H9 (cell line): ENCODE results near the gene KIF6. TPM values are rescaled to one million over a fixed set of nuclear protein-coding genes. Genes with fewer than 3 reads are reported as not detected.

Source experiments
- DNase-seq: peaks from one replicate; pipeline ENCODE4 v3.0.0-alpha.2; 2017
- H2AFZ ChIP-seq: one replicate; pipeline ENCODE4 v1.6.1; 2013; ENCODE audit warnings: mild to moderate bottlenecking, low read length, control low read depth, moderate library complexity
- H2AK5ac ChIP-seq: 2 replicates; pipeline ENCODE4 v1.6.1; 2013; ENCODE audit warnings: low read length, control low read depth, mixed read lengths; ENCODE audit not compliant: insufficient read length
- H2BK120ac ChIP-seq: one replicate; pipeline ENCODE4 v1.6.1; 2013; ENCODE audit warnings: low read depth, mild to moderate bottlenecking, low read length, control low read depth, inconsistent platforms; ENCODE audit not compliant: poor library complexity, severe bottlenecking
- H2BK12ac ChIP-seq: 2 replicates; pipeline ENCODE4 v1.6.1; 2013; ENCODE audit warnings: low read length, control low read depth, mixed read lengths, low read depth; ENCODE audit not compliant: insufficient read length
- H2BK15ac ChIP-seq: 2 replicates; pipeline ENCODE4 v1.6.1; 2013; ENCODE audit warnings: low read depth, low read length, control low read depth
- H2BK20ac ChIP-seq: one replicate; pipeline ENCODE4 v1.6.1; 2013; ENCODE audit warnings: low read depth, mild to moderate bottlenecking, low read length, control low read depth, inconsistent platforms; ENCODE audit not compliant: poor library complexity, severe bottlenecking
- H2BK5ac ChIP-seq: 2 replicates; pipeline ENCODE4 v1.6.1; 2013; ENCODE audit warnings: low read length, control low read depth, mixed read lengths; ENCODE audit not compliant: insufficient read length
- H3K14ac ChIP-seq: 2 replicates; pipeline ENCODE4 v1.6.1; 2013; ENCODE audit warnings: low read length, control low read depth; ENCODE audit not compliant: insufficient read depth
- H3K18ac ChIP-seq: 2 replicates; pipeline ENCODE4 v1.6.1; 2013; ENCODE audit warnings: low read depth, mild to moderate bottlenecking, mixed read lengths, low read length, control low read depth; ENCODE audit not compliant: insufficient read length
- H3K23ac ChIP-seq: 2 replicates; pipeline ENCODE4 v1.6.1; 2013; ENCODE audit warnings: low read length, control low read depth, mixed read lengths, low read depth; ENCODE audit not compliant: insufficient read length
- H3K23me2 ChIP-seq: 2 replicates; pipeline ENCODE4 v1.6.1; 2013; ENCODE audit warnings: low read depth, mild to moderate bottlenecking, mixed read lengths, low read length, control low read depth; ENCODE audit not compliant: insufficient read length, poor library complexity, severe bottlenecking
- H3K27ac ChIP-seq: 2 replicates; pipeline ENCODE4 v1.5.1; 2013; ENCODE audit warnings: low read length, control low read depth, mixed read lengths, low read depth; ENCODE audit not compliant: insufficient read length
- H3K27me3 ChIP-seq: 2 replicates; pipeline ENCODE4 v1.6.1; 2013; ENCODE audit warnings: low read length, control low read depth, inconsistent platforms; ENCODE audit not compliant: insufficient read depth
- H3K4ac ChIP-seq: 2 replicates; pipeline ENCODE4 v1.6.1; 2013; ENCODE audit warnings: low read depth, mild to moderate bottlenecking, control low read depth, inconsistent platforms, low read length, moderate library complexity
- H3K4me1 ChIP-seq: 2 replicates; pipeline ENCODE4 v1.6.1; 2013; ENCODE audit warnings: low read length, control low read depth, inconsistent platforms; ENCODE audit not compliant: insufficient read depth
- H3K4me2 ChIP-seq: 2 replicates; pipeline ENCODE4 v1.6.1; 2013; ENCODE audit warnings: low read length, control low read depth, mixed read lengths; ENCODE audit not compliant: insufficient read length, insufficient read depth
- H3K56ac ChIP-seq: 2 replicates; pipeline ENCODE4 v1.6.1; 2013; ENCODE audit warnings: low read depth, mild to moderate bottlenecking, mixed read lengths, low read length, control low read depth; ENCODE audit not compliant: insufficient read length
- H3K79me1 ChIP-seq: 2 replicates; pipeline ENCODE4 v1.6.1; 2013; ENCODE audit warnings: low read depth, mild to moderate bottlenecking, moderate library complexity, low read length, control low read depth, inconsistent platforms; ENCODE audit not compliant: insufficient read depth, poor library complexity, severe bottlenecking
- H3K79me2 ChIP-seq: 2 replicates; pipeline ENCODE4 v1.6.1; 2013; ENCODE audit warnings: low read length, control low read depth, inconsistent platforms; ENCODE audit not compliant: insufficient read depth
- H3K9ac ChIP-seq: 2 replicates; pipeline ENCODE4 v1.6.1; 2013; ENCODE audit warnings: low read length, control low read depth, mixed read lengths; ENCODE audit not compliant: insufficient read length; ENCODE audit errors: extremely low read depth
- H3K9me3 ChIP-seq: one replicate; pipeline ENCODE4 v1.6.1; 2013; ENCODE audit warnings: low read depth, low read length, inconsistent platforms; ENCODE audit not compliant: control insufficient read depth
- H3T11ph ChIP-seq: one replicate; pipeline ENCODE4 v1.6.1; 2013; ENCODE audit warnings: mild to moderate bottlenecking, low read length, control low read depth, inconsistent platforms
- H4K20me1 ChIP-seq: one replicate; pipeline ENCODE4 v1.6.1; 2013; ENCODE audit not compliant: control insufficient read depth, insufficient read length, insufficient read depth
- H4K5ac ChIP-seq: 2 replicates; pipeline ENCODE4 v1.6.1; 2013; ENCODE audit warnings: low read depth, mild to moderate bottlenecking, mixed read lengths, low read length, control low read depth; ENCODE audit not compliant: insufficient read length
- H4K8ac ChIP-seq: replicated peaks from 2 replicates; pipeline ENCODE4 v1.6.1; 2013; ENCODE audit warnings: low read length, control low read depth, mixed read lengths, low read depth; ENCODE audit not compliant: insufficient read length
- H4K91ac ChIP-seq: 2 replicates; pipeline ENCODE4 v1.6.1; 2013; ENCODE audit warnings: low read depth, mild to moderate bottlenecking, moderate library complexity, mixed read lengths, low read length, control low read depth; ENCODE audit not compliant: insufficient read length
- H3K27ac Mint-ChIP-seq, 3 experiments: 2 replicates in 2 of 3; 3 replicates in 1 of 3; pipeline ENCODE4 v1.8.0; 2020 to 2021; ENCODE audit warnings: mixed read lengths in 3 of 3, mild to moderate bottlenecking in 1 of 3, moderate library complexity in 1 of 3
- H3K27me3 Mint-ChIP-seq: 2 replicates; pipeline ENCODE4 v1.8.0; 2021; ENCODE audit warnings: low read depth, mild to moderate bottlenecking, moderate library complexity, mixed read lengths
- H3K36me3 Mint-ChIP-seq, 3 experiments: 2 replicates in 2 of 3; 3 replicates in 1 of 3; pipeline ENCODE4 v1.8.0; 2020 to 2021; ENCODE audit warnings: low read depth in 3 of 3, mixed read lengths in 3 of 3; ENCODE audit not compliant: insufficient read depth in 1 of 3
- H3K4me1 Mint-ChIP-seq, 2 experiments: 2 replicates each; pipeline ENCODE4 v1.8.0; 2020; ENCODE audit warnings: mixed read lengths in 2 of 2
- H3K4me3 Mint-ChIP-seq, 2 experiments: 2 replicates in 1 of 2; 3 replicates in 1 of 2; pipeline ENCODE4 v1.8.0; 2020 to 2021; ENCODE audit warnings: mild to moderate bottlenecking in 2 of 2, mixed read lengths in 2 of 2, moderate library complexity in 1 of 2
- H3K9me3 Mint-ChIP-seq, 2 experiments: 2 replicates in 1 of 2; 3 replicates in 1 of 2; pipeline ENCODE4 v1.8.0; 2020; ENCODE audit warnings: mild to moderate bottlenecking in 2 of 2, mixed read lengths in 2 of 2, moderate library complexity in 1 of 2
- WGBS: extraction: QIAGEN DNeasy Blood & Tissue Kit; methylation state at CpG from one replicate; pipeline ENCODE4 v1.1.7; 2013; ENCODE audit warnings: missing lambda C conversion rate, low lambda C conversion rate, mixed read lengths; ENCODE audit not compliant: insufficient read length; ENCODE audit errors: extremely low coverage; 5-methylcytosine and 5-hydroxymethylcytosine counted together
- total RNA-seq: library from RNA; stranded (reverse); gene quantifications from 2 replicates; pipeline ENCODE4 v1.2.1, GENCODE V29; 2021
- TF ChIP-seq, protein P1 (sequence below): fragments of 200-600 bp; sonication (generic); conservative IDR thresholded peaks from 3 replicates; pipeline ENCODE4 v1.8.0; 2021; ENCODE audit warnings: antibody characterized with exemption, mild to moderate bottlenecking

KIF6 gene
- total RNA-seq, 1 experiment from 2014 or later: 0.63 TPM

DNA sequence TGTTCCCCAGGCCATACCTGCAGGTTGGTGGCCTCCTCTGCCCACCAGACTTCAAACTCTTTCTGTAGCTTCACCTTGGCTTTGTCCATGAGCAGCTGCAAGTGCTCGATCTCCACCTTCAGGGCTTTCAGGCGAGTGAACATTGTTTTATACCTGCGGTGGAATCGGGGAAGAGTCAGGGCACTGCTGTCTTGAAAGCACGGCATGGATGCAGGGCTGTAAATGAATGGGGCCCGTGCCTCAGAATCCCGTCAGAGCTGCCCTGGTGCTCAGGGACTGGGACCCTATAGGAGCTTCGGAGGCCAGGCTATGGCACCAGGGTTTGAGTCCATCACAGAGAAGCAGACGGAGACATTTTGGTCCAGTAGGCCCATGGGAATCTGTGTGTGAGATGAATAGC is 364.8 kb downstream of the KIF6 start:
- no peak overlapping the region for H2AFZ ChIP-seq

More for the DNA sequence above, 364.8 kb downstream of the KIF6 start:
- H4K20me1 ChIP-seq: no peaks in the 10 kb centered on the region
- no peak overlapping the region for H3T11ph ChIP-seq
- H4K8ac ChIP-seq: no peak overlapping the region
- H3K79me1 ChIP-seq: no peaks in the 10 kb centered on the region
- TF ChIP-seq, protein P1, sequence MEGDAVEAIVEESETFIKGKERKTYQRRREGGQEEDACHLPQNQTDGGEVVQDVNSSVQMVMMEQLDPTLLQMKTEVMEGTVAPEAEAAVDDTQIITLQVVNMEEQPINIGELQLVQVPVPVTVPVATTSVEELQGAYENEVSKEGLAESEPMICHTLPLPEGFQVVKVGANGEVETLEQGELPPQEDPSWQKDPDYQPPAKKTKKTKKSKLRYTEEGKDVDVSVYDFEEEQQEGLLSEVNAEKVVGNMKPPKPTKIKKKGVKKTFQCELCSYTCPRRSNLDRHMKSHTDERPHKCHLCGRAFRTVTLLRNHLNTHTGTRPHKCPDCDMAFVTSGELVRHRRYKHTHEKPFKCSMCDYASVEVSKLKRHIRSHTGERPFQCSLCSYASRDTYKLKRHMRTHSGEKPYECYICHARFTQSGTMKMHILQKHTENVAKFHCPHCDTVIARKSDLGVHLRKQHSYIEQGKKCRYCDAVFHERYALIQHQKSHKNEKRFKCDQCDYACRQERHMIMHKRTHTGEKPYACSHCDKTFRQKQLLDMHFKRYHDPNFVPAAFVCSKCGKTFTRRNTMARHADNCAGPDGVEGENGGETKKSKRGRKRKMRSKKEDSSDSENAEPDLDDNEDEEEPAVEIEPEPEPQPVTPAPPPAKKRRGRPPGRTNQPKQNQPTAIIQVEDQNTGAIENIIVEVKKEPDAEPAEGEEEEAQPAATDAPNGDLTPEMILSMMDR: no peak
- H3K4me1 ChIP-seq: no peaks in the 10 kb centered on the region
- H2BK20ac ChIP-seq: no peak overlapping the region
- H2BK5ac ChIP-seq: no peak overlapping the region
- H3K27me3 ChIP-seq: no peaks in the 10 kb centered on the region
- no CpG with 5 or more reads among the region's 9 CpGs for WGBS
- H3K23ac ChIP-seq: no peak overlapping the region
- Mint-ChIP-seq H3K4me3 (no peak overlapping the region), H3K4me1 (peaks cover 6 to 13% of the 10 kb centered on the region in 2 experiments), H3K9me3 (no peaks in the 10 kb centered on the region), H3K36me3 (no peaks in the 10 kb centered on the region), H3K27me3 (peaks cover 15% of the 10 kb centered on the region), H3K27ac (no peak overlapping the region)
- H2BK15ac ChIP-seq: no peak overlapping the region
- no peak overlapping the region for H4K5ac ChIP-seq
- H4K91ac ChIP-seq: no peak overlapping the region
- H2BK120ac ChIP-seq: no peak overlapping the region
- no peak overlapping the region for H3K56ac ChIP-seq
- no peak overlapping the region for H3K18ac ChIP-seq
- H3K4ac ChIP-seq: no peak overlapping the region
- H3K79me2 ChIP-seq: no peaks in the 10 kb centered on the region
- no peak overlapping the region for H2AK5ac ChIP-seq
- no peak overlapping the region for H3K27ac ChIP-seq
- H3K14ac ChIP-seq: no peak overlapping the region
- no peak overlapping the region for H3K4me2 ChIP-seq
- no peaks in the 10 kb centered on the region for H3K23me2 ChIP-seq
- no peak overlapping the region for H2BK12ac ChIP-seq
- DNase-seq: no peak
- H3K9ac ChIP-seq: no peak overlapping the region
- H3K9me3 ChIP-seq: no peaks in the 10 kb centered on the region
